Fibroblast of lung (primary cell): ENCODE measurements around the gene NAXE. TPM values are rescaled to one million over a fixed set of nuclear protein-coding genes. Genes with fewer than 3 reads are reported as not detected.

Source experiments
- DNase-seq, 2 donors: peaks; one replicate each; pipeline versions ENCODE4 v3.0.0 to v3.0.0-alpha.2; 2010; ENCODE audit warnings: low read depth in 2 of 2
- H2AFZ ChIP-seq: 2 replicates; pipeline ENCODE4 v1.5.1; 2012; ENCODE audit warnings: low read length, control low read depth, inconsistent platforms
- H3K27ac ChIP-seq: 2 replicates; pipeline ENCODE4 v1.5.1; 2011; ENCODE audit warnings: low read length, control low read depth; ENCODE audit not compliant: insufficient read depth
- H3K27me3 ChIP-seq: 2 replicates; pipeline ENCODE4 v1.5.1; 2011; ENCODE audit warnings: mild to moderate bottlenecking, low read length; ENCODE audit not compliant: control insufficient read depth, insufficient read depth
- H3K36me3 ChIP-seq: 2 replicates; pipeline ENCODE4 v1.5.1; 2011; ENCODE audit warnings: low read length; ENCODE audit not compliant: control insufficient read depth, insufficient read depth
- H3K4me1 ChIP-seq: 2 replicates; pipeline ENCODE4 v1.5.1; 2011; ENCODE audit warnings: low read length; ENCODE audit not compliant: control insufficient read depth, insufficient read depth; ENCODE audit errors: extremely low read depth
- H3K4me2 ChIP-seq: 2 replicates; pipeline ENCODE4 v1.5.1; 2011; ENCODE audit warnings: low read length, control low read depth; ENCODE audit not compliant: insufficient read depth; ENCODE audit errors: extremely low read depth
- H3K4me3 ChIP-seq, 4 experiments: fragments of 200-600 bp in 1 of 4; sonication (generic) in 1 of 4; replicated peaks in 1 of 4; 2 replicates each; pipeline ENCODE4 v1.5.1; 2011 to 2016; ENCODE audit warnings: low read length in 4 of 4, low read depth in 3 of 4, mild to moderate bottlenecking in 3 of 4, control low read depth in 2 of 4, inconsistent platforms in 1 of 4, mixed read lengths in 1 of 4; ENCODE audit not compliant: insufficient read depth in 1 of 4; ENCODE audit errors: control extremely low read depth in 1 of 4
- H3K79me2 ChIP-seq: 2 replicates; pipeline ENCODE4 v1.5.1; 2012; ENCODE audit warnings: mild to moderate bottlenecking, low read length, inconsistent platforms; ENCODE audit not compliant: control insufficient read depth, insufficient read depth
- H3K9ac ChIP-seq: 2 replicates; pipeline ENCODE4 v1.5.1; 2011; ENCODE audit warnings: mild to moderate bottlenecking, low read length, control low read depth; ENCODE audit not compliant: insufficient read depth
- H3K9me3 ChIP-seq: 2 replicates; pipeline ENCODE4 v1.5.1; 2012; ENCODE audit warnings: low read depth, low read length; ENCODE audit not compliant: control insufficient read depth, insufficient read depth
- H4K20me1 ChIP-seq: 2 replicates; pipeline ENCODE4 v1.5.1; 2011; ENCODE audit warnings: low read length; ENCODE audit not compliant: control insufficient read depth, insufficient read depth; ENCODE audit errors: extremely low read depth
- CTCF ChIP-seq, 2 donors: IDR thresholded peaks in 1 of 2; conservative IDR thresholded peaks in 1 of 2; 1 replicate in 1 of 2; 2 replicates in 1 of 2; pipeline ENCODE4 v1.5.1; 2011 to 2012; ENCODE audit warnings: low read length in 2 of 2, control low read depth in 1 of 2, inconsistent platforms in 1 of 2, low read depth in 1 of 2, mild to moderate bottlenecking in 1 of 2
- EZH2 ChIP-seq: IDR thresholded peaks from 2 replicates; pipeline ENCODE4 v1.5.1; 2012; ENCODE audit warnings: low read length, control low read depth, mild to moderate bottlenecking; ENCODE audit errors: missing control alignments
- polyA plus RNA-seq, 2 donors: library from polyadenylated mRNA; depleted of rRNA in 1 of 2; stranded (reverse) in 1 of 2; unstranded in 1 of 2; fragments of >200 nt; gene quantifications; 2 replicates each; pipeline ENCODE4 v1.2.1, GENCODE V29; 2011 to 2012; ENCODE audit warnings: missing spikeins in 1 of 2
- total RNA-seq: library from RNA; depleted of rRNA; stranded (reverse); fragments of >200 nt; gene quantifications from 2 replicates; pipeline ENCODE4 v1.2.1, GENCODE V29; 2014

The NAXE gene
- total and polyA plus RNA-seq, 2 donors (not counting 1 experiment from before 2014, with no cell fraction given): 41.6 to 64.4 TPM

GRCh38 chr1:156556354-156556753 lies 35.2 kb upstream of the NAXE start:
- no peak overlapping the region for H3K9ac ChIP-seq
- no peak overlapping the region for H3K27ac ChIP-seq
- H4K20me1 ChIP-seq: no peaks in the 10 kb centered on the region
- no peaks in the 10 kb centered on the region for H3K9me3 ChIP-seq
- H3K27me3 ChIP-seq: no peaks in the 10 kb centered on the region
- H3K4me2 ChIP-seq: no peak overlapping the region
- H3K4me1 ChIP-seq: no peaks in the 10 kb centered on the region
- H3K79me2 ChIP-seq: no peaks in the 10 kb centered on the region
- H2AFZ ChIP-seq: no peak overlapping the region
- TF ChIP-seq EZH2 (no peak), CTCF (conservative IDR thresholded peaks at IDR 0.05 in 1 of 2, IDR thresholded peaks at IDR 0.05 in 1 of 2; ENCODE audit: low read depth in 1 of 2, low read length in 2 of 2) (no peak)
- H3K4me3 ChIP-seq: no peak overlapping the region
- H3K36me3 ChIP-seq: peaks cover 23% of the 10 kb centered on the region
- DNase-seq: no peak

GRCh38 chr1:156559086-156559796 lies 32.3 kb upstream of the NAXE start:
- Histone ChIP-seq H4K20me1 (no peaks in the 10 kb centered on the region), H3K27ac (no peak overlapping the region), H2AFZ (no peak overlapping the region), H3K36me3 (peaks cover 28% of the 10 kb centered on the region), H3K9me3 (no peaks in the 10 kb centered on the region), H3K4me3 (no peak overlapping the region), H3K4me2 (no peak overlapping the region), H3K27me3 (no peaks in the 10 kb centered on the region), H3K4me1 (no peaks in the 10 kb centered on the region), H3K9ac (no peak overlapping the region), H3K79me2 (no peaks in the 10 kb centered on the region)
- TF ChIP-seq EZH2 (no peak), CTCF (conservative IDR thresholded peaks at IDR 0.05 in 1 of 2, IDR thresholded peaks at IDR 0.05 in 1 of 2; ENCODE audit: low read depth in 1 of 2, low read length in 2 of 2) (no peak)
- DNase-seq: no peak

GRCh38 chr1:156559797-156560385 lies 31.7 kb upstream of the NAXE start:
- H3K4me1 ChIP-seq: no peaks in the 10 kb centered on the region
- no peaks in the 10 kb centered on the region for H3K9me3 ChIP-seq
- no peak for TF ChIP-seq EZH2
- no peaks in the 10 kb centered on the region for H3K79me2 ChIP-seq
- H4K20me1 ChIP-seq: no peaks in the 10 kb centered on the region
- H3K4me2 ChIP-seq: no peak overlapping the region
- peaks cover 34% of the 10 kb centered on the region for H3K36me3 ChIP-seq
- H3K4me3 ChIP-seq: no peak overlapping the region
- DNase-seq: no peak
- H3K27ac ChIP-seq: no peak overlapping the region
- H2AFZ ChIP-seq: no peak overlapping the region
- H3K27me3 ChIP-seq: no peaks in the 10 kb centered on the region
- H3K9ac ChIP-seq: no peak overlapping the region
